Mesenchymal stem cell (in vitro differentiated cells and primary cell): ENCODE results near the gene NOD2.

Experiments used
- DNase-seq: peaks from one replicate; pipeline ENCODE4 v3.0.0-alpha.2; 2013
- H2AFZ ChIP-seq: one replicate; pipeline ENCODE4 v1.6.1; 2013; ENCODE audit warnings: low read depth, mild to moderate bottlenecking, control low read depth, inconsistent platforms, low read length, moderate library complexity
- H2AK5ac ChIP-seq: 2 replicates; pipeline ENCODE4 v1.6.1; 2013; ENCODE audit warnings: low read length, moderate library complexity, mild to moderate bottlenecking, inconsistent platforms; ENCODE audit not compliant: severe bottlenecking
- H2BK120ac ChIP-seq: one replicate; pipeline ENCODE4 v1.6.1; 2013; ENCODE audit warnings: low read depth, mild to moderate bottlenecking, inconsistent platforms, low read length, moderate library complexity
- H2BK12ac ChIP-seq, 2 experiments: one replicate each; pipeline ENCODE4 v1.6.1; 2013; ENCODE audit warnings: inconsistent platforms in 2 of 2, low read length in 2 of 2, mild to moderate bottlenecking in 2 of 2, moderate library complexity in 2 of 2, control low read depth in 1 of 2
- H2BK15ac ChIP-seq: one replicate; pipeline ENCODE4 v1.6.1; 2013; ENCODE audit warnings: mild to moderate bottlenecking, low read depth, inconsistent platforms; ENCODE audit not compliant: poor library complexity, severe bottlenecking
- H2BK5ac ChIP-seq: 2 replicates; pipeline ENCODE4 v1.6.1; 2013; ENCODE audit warnings: low read depth, mild to moderate bottlenecking, low read length, control low read depth, inconsistent platforms; ENCODE audit not compliant: poor library complexity, severe bottlenecking
- H3K14ac ChIP-seq, 2 experiments: one replicate each; pipeline ENCODE4 v1.6.1; 2013; ENCODE audit warnings: inconsistent platforms in 2 of 2, low read length in 2 of 2, control low read depth in 1 of 2, mild to moderate bottlenecking in 1 of 2, moderate library complexity in 1 of 2
- H3K18ac ChIP-seq, 2 experiments: one replicate each; pipeline ENCODE4 v1.6.1; 2013; ENCODE audit warnings: inconsistent platforms in 2 of 2, low read length in 2 of 2, control low read depth in 1 of 2, low read depth in 1 of 2, mild to moderate bottlenecking in 1 of 2
- H3K23ac ChIP-seq, 2 experiments: one replicate each; pipeline ENCODE4 v1.6.1; 2013; ENCODE audit warnings: inconsistent platforms in 2 of 2, low read length in 2 of 2, mild to moderate bottlenecking in 2 of 2, moderate library complexity in 2 of 2, control low read depth in 1 of 2
- H3K27ac ChIP-seq: 2 replicates; pipeline ENCODE4 v1.5.1; 2013; ENCODE audit warnings: mild to moderate bottlenecking, moderate library complexity, low read length, control low read depth, inconsistent platforms; ENCODE audit not compliant: poor library complexity, severe bottlenecking
- H3K27me3 ChIP-seq, 2 experiments: 2 replicates each; pipeline versions ENCODE4 v1.6.1 to v1.7.0; 2013; ENCODE audit warnings: low read length in 2 of 2, mild to moderate bottlenecking in 2 of 2, moderate library complexity in 2 of 2, control low read depth in 1 of 2, inconsistent platforms in 1 of 2; ENCODE audit not compliant: control insufficient read depth in 1 of 2, insufficient read depth in 1 of 2
- H3K36me3 ChIP-seq, 2 experiments: 2 replicates each; pipeline versions ENCODE4 v1.6.1 to v1.7.0; 2013; ENCODE audit warnings: low read length in 2 of 2, control low read depth in 1 of 2, inconsistent platforms in 1 of 2, low read depth in 1 of 2, mild to moderate bottlenecking in 1 of 2; ENCODE audit not compliant: insufficient read depth in 2 of 2, control insufficient read depth in 1 of 2
- H3K4ac ChIP-seq, 2 experiments: one replicate each; pipeline ENCODE4 v1.6.1; 2013; ENCODE audit warnings: inconsistent platforms in 2 of 2, low read length in 2 of 2, mild to moderate bottlenecking in 2 of 2, moderate library complexity in 2 of 2, control low read depth in 1 of 2, low read depth in 1 of 2
- H3K4me1 ChIP-seq: 2 replicates; pipeline ENCODE4 v1.6.1; 2013; ENCODE audit warnings: low read depth, low read length, control low read depth; ENCODE audit not compliant: control insufficient read depth, insufficient read depth
- H3K4me2 ChIP-seq: 2 replicates; pipeline ENCODE4 v1.6.1; 2013; ENCODE audit warnings: low read length, mild to moderate bottlenecking, inconsistent platforms; ENCODE audit not compliant: poor library complexity, severe bottlenecking
- H3K4me3 ChIP-seq, 2 experiments: 2 replicates each; pipeline versions ENCODE4 v1.5.1 to v1.7.0; 2013; ENCODE audit warnings: low read length in 2 of 2, mild to moderate bottlenecking in 2 of 2, control low read depth in 1 of 2, low read depth in 1 of 2; ENCODE audit not compliant: insufficient read depth in 1 of 2
- H3K79me1 ChIP-seq: replicated peaks from 2 replicates; pipeline ENCODE4 v1.6.1; 2013; ENCODE audit warnings: mild to moderate bottlenecking, control low read depth, low read length, inconsistent platforms; ENCODE audit not compliant: poor library complexity, severe bottlenecking
- H3K9ac ChIP-seq: 2 replicates; pipeline ENCODE4 v1.7.0; 2013; ENCODE audit warnings: mild to moderate bottlenecking, low read length, moderate library complexity
- H3K9me3 ChIP-seq: 2 replicates; pipeline ENCODE4 v1.7.0; 2013; ENCODE audit warnings: mild to moderate bottlenecking, low read length; ENCODE audit not compliant: control insufficient read depth
- H4K8ac ChIP-seq: one replicate; pipeline ENCODE4 v1.6.1; 2013; ENCODE audit warnings: inconsistent platforms, mild to moderate bottlenecking, low read length, moderate library complexity
- H4K91ac ChIP-seq: one replicate; pipeline ENCODE4 v1.6.1; 2013; ENCODE audit warnings: mild to moderate bottlenecking, low read length, inconsistent platforms
- WGBS: methylation state at CpG from one replicate; pipeline ENCODE4 v1.1.7; 2013; ENCODE audit warnings: mixed read lengths; 5-methylcytosine and 5-hydroxymethylcytosine counted together

Gene NOD2

GRCh38 chr16:50722960-50723359 lies 29.6 kb downstream of the NOD2 start:
- Histone ChIP-seq H3K27me3 (no peaks in the 10 kb centered on the region), H3K9ac (no peak overlapping the region), H3K18ac (no peak overlapping the region), H2BK15ac (no peak overlapping the region), H3K9me3 (no peaks in the 10 kb centered on the region), H3K27ac (no peak overlapping the region), H2AFZ (no peak overlapping the region), H3K4ac (no peak overlapping the region), H3K14ac (no peak overlapping the region), H2AK5ac (no peak overlapping the region), H4K8ac (no peak overlapping the region), H2BK5ac (no peak overlapping the region), H3K4me2 (no peak overlapping the region), H3K4me3 (no peak overlapping the region), H2BK12ac (no peak overlapping the region), H3K79me1 (no peaks in the 10 kb centered on the region), H3K4me1 (no peaks in the 10 kb centered on the region), H3K23ac (no peak overlapping the region), H2BK120ac (no peak overlapping the region), H4K91ac (no peak overlapping the region), H3K36me3 (no peaks in the 10 kb centered on the region)
- DNase-seq: no peak
- 67% methylated on average over 2 of the region's 2 CpGs for WGBS

- Histone ChIP-seq H3K27ac (no peak overlapping the region), H3K36me3 (no peaks in the 10 kb centered on the region), H4K8ac (no peak overlapping the region), H2BK15ac (no peak overlapping the region), H2AK5ac (no peak overlapping the region), H3K4ac (no peak overlapping the region), H3K18ac (no peak overlapping the region), H3K4me3 (no peak overlapping the region), H2BK120ac (no peak overlapping the region), H3K9me3 (no peaks in the 10 kb centered on the region), H3K23ac (no peak overlapping the region), H3K9ac (no peak overlapping the region), H3K79me1 (no peaks in the 10 kb centered on the region), H3K14ac (no peak overlapping the region), H3K4me1 (no peaks in the 10 kb centered on the region), H2BK12ac (no peak overlapping the region), H4K91ac (no peak overlapping the region), H3K27me3 (no peaks in the 10 kb centered on the region), H2BK5ac (no peak overlapping the region), H2AFZ (no peak overlapping the region), H3K4me2 (no peak overlapping the region)
- no peak for DNase-seq
Observed at GRCh38 chr16:50724306-50724705, 30.9 kb downstream of the NOD2 start.

GRCh38 chr16:50731130-50731988 lies 38.0 kb downstream of the NOD2 start:
- WGBS: 78% methylated on average over 5 of the region's 6 CpGs
- Histone ChIP-seq H2BK12ac (no peak overlapping the region), H3K14ac (no peak overlapping the region), H2AFZ (no peak overlapping the region), H3K79me1 (no peaks in the 10 kb centered on the region), H4K8ac (no peak overlapping the region), H3K27ac (no peak overlapping the region), H3K4me2 (no peak overlapping the region), H3K4me3 (no peak overlapping the region), H3K18ac (no peak overlapping the region), H3K9ac (no peak overlapping the region), H2AK5ac (no peak overlapping the region), H3K4me1 (no peaks in the 10 kb centered on the region), H2BK15ac (no peak overlapping the region), H3K4ac (no peak overlapping the region), H3K36me3 (no peaks in the 10 kb centered on the region), H4K91ac (no peak overlapping the region), H3K23ac (no peak overlapping the region), H2BK120ac (no peak overlapping the region), H3K27me3 (peaks cover 0 to 10% of the 10 kb centered on the region in 2 experiments), H3K9me3 (no peaks in the 10 kb centered on the region), H2BK5ac (no peak overlapping the region)
- no peak for DNase-seq

GRCh38 chr16:50731989-50732832 lies 38.8 kb downstream of the NOD2 start:
- 79% methylated on average over 10 of the region's 10 CpGs for WGBS

More at GRCh38 chr16:50731989-50732832, 38.8 kb downstream of the NOD2 start:
- Histone ChIP-seq H2AK5ac (no peak overlapping the region), H3K14ac (no peak overlapping the region), H3K18ac (no peak overlapping the region), H3K9ac (no peak overlapping the region), H2BK5ac (no peak overlapping the region), H2BK12ac (no peak overlapping the region), H3K4ac (no peak overlapping the region), H3K79me1 (no peaks in the 10 kb centered on the region), H4K8ac (no peak overlapping the region), H3K36me3 (no peaks in the 10 kb centered on the region), H2AFZ (no peak overlapping the region), H3K27ac (no peak overlapping the region), H3K4me2 (no peak overlapping the region), H2BK15ac (no peak overlapping the region), H3K23ac (no peak overlapping the region), H3K4me1 (no peaks in the 10 kb centered on the region), H4K91ac (no peak overlapping the region), H3K4me3 (no peak overlapping the region), H3K27me3 (peaks cover 0 to 18% of the 10 kb centered on the region in 2 experiments), H3K9me3 (no peaks in the 10 kb centered on the region), H2BK120ac (no peak overlapping the region)
- no peak for DNase-seq
